Stimulated activated CD4-positive, alpha-beta T cell treated with anti-CD3 and anti-CD28 coated beads, Interleukin-15, amount 100 ng/mL, for 1 hour (primary cell): ENCODE data around the gene ATP1A2.
"Not testable (repeated sequence)": the region's sequence is repeated elsewhere in the genome, so short reads cannot be mapped to it uniquely, and the experiment has no call there.

Experiments
- DNase-seq, 2 donors: peaks; one replicate each; pipeline ENCODE4 v3.0.0-alpha.2; 2020; ENCODE audit warnings: low read depth in 1 of 2, low spot score in 1 of 2

Gene ATP1A2

DNA sequence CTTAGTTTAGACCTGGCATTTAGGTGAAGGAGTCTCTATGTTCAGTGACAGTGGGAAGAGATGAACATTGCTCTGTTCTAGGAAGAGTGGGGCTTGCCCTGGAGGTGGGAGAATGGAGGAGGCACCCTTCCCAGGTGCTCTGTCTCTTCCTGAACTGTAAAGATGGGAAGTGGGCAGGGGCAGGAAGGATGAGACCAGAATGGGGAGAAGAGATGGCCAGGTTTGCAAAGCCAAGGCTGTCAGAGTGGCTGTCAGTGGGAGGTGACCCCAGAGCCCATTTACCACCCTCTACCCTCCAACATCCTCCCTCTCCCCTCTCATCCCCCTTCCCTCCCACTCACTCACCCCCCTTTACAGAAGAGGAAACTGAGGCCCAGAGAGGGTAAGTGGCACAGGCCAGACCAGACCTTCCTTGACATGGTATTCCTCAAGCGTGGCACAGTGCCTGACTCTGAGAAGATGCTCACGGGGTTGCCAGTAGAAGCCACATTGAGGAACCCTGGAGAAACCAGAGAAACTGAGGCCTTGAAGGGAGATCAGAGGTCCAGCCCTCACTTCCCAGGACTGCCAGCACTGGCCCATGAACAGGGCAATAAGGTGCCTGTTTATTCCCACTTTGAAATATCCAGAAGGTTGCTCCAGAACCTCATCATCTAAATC lies 15.7 kb upstream of the ATP1A2 start:
- DNase-seq, result no peak

DNA sequence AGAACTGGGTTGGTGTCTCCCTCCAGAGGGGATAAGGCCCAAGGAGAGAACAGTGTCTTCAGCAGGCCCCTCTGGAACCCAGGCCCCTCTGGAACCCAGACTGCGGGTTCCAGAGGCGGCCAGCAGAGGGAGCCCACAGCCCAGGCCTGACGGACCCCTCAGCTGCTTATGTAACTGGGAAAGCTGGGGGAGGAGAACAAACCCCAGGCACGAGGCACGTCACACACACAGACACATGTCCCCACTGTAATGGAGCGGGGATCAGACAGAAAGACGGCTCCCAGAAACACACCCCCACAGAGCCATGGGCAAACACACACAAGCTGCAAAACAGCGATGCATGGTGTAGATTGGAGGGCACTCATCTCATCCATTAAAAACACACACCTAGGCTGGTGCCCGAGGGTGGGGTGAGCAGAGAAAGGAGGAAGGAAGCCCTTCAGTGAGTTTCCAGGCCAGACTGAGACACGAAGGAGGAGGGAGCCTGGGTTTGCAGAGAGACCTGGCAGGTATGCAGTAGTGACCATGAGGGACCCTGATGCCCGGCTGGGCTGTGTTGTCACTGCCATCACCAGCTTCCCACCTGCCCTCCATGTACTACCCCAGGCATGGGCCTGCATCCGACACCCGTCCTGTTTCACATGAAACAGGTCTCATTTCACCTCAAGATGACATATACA lies 14.4 kb upstream of the ATP1A2 start:
- DNase-seq, result peak; percentile 37 to 58

DNA sequence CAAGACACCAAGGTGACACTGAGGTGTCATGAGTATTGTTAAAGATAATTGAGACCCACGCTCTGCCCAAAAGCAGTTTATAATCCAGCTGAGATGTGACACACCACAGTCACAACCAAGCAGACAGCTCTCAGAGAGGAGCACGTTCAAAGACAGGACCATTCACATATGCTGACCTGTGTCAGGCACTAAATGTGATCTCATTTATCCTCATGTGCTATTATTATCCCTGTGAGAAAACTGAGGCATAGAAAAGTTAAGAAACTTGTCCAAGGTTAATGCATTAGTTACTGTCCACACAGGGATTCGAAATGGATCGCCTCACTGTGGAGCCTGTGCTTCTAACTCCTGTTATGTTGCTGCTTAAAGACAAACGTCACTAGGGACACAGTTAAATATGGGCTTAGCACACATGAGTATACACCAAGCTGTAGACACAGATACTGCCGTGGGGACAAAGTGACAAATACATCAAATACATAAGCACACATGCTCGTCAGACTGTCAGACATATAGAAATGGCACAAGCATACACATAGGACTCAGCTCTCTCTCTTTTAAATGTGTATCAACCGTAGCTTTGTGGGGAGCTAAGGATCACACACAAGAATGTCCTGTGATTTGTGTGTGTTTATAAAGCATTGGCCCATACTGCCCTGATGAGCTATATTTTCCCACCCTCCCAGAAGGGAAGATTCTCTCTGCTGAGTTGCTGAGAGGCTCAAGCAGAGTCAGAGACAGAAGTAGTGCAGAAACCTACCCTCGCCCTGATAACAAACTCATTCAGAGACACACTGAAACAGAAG lies 13.6 kb upstream of the ATP1A2 start:
- no peak for DNase-seq

DNA sequence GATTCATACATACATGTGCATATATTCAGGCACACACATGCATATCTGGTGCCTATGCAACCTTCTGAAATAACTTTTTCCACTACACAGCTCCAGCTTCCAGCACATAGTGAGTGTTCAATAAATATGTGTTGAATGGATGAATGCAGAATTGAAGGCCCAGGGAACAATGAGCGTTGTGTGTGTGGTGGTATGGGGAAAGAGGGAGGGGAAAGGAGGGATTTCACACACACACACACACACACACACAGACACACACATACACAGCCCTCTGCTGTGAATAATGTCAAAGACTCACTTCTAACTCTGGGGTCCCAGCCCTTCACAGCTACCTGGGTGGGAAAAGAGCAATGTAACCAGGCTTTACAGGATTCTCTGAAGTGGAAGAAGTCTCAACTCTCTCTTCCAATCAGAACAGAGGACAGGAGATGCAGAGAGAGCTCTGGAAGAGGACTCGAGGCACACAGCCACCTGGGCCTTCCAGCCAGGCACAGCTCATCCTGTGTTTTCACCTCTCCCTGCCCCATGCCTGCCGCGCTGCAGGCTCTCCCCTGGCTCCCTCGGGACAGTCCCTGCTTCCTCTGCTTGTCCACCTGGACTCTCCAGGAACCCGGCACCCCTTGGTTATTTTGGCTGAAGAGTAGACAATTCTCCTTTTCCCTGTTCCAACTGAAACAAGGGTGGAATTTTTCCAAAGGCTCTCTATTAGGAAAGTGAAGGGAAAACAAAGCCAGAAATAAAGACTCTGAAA lies 11.7 kb upstream of the ATP1A2 start:
- DNase-seq, result no peak

DNA sequence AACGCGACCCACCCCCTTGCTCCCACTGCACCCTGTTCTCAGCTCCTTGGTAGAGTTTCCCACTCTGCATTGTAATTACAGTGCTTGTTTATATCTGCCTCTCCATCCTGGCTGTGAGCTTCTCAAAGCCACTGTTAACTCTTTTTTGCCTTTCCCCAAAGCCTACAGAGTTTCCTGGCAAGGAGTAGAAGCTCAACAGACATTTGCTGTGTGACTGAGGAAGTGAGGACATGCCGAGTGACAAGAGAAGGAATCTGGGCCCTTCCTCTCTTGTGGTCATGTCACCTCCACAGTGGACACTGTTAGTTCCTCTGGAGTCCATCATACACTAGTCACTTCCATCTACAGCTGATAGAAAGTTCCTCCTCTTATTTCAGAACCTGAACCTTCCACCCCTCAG lies 11.1 kb upstream of the ATP1A2 start:
- no peak for DNase-seq

- DNase-seq, result no peak
Measured at GRCh38 chr1:160105155-160105554, 10.4 kb upstream of the ATP1A2 start.

DNA sequence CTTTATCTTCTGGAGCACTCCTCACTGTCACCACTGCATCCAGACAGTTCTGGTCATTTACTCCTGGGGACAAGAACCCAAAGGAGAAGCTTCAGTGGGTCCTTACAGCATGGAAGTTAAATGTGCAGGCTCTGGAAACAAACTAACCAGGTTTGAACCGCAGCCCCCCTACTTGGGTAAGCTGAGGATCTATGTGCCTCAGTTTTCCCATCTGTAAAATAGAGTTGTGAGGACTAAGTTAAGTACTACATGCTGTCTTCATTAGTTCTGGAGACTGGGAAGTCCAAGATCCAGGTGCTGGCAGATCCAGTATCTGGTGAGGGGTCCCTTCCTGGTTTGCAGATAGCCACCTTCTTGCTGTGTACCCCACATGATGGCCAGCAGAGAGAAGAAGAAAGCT lies 8.0 kb upstream of the ATP1A2 start:
- DNase-seq, result no peak

DNA sequence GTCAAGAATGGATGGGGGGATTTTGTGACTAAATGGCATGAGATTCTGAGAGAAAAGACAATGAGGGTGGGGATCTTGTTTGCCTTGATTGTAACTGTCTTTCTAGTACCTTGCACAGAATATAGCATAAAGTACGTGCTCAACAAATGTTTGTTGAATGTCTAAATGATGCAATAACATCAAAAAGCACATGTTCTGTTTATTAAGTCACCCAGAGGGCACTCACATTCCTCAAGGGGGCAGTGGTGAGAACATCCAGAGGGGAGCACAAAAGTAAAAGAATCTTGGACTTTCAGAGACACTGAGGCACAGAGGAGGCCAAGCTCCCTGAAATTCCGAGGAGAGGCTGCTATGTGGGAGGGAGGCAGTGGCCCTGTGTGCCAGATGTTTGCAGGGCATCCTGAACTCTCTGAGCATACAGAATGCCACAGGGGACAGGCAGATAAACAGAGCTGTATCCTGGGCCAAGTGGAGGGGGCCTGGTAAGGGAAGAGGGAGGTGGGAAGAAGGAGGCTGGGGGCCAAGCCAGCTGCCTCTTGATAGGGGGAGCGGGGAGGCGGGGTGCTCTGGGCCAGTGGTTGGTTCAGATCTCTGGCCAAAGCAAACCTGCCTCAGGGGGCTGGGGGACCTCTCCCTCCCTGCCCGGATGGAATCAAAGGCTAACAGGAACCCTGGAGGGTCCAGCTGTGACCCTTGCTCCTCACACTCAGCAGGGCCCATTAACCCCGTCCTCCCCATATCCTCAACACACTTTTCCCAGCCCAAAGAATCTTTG lies 6.5 kb upstream of the ATP1A2 start:
- DNase-seq, result no peak

- no peak for DNase-seq
Measured at GRCh38 chr1:160109686-160110085, 5.9 kb upstream of the ATP1A2 start.

GRCh38 chr1:160111462-160111861 lies 4.1 kb upstream of the ATP1A2 start:
- DNase-seq, result not testable (repeated sequence)

- no peak for DNase-seq
Measured at GRCh38 chr1:160112357-160112756, 3.2 kb upstream of the ATP1A2 start.

DNA sequence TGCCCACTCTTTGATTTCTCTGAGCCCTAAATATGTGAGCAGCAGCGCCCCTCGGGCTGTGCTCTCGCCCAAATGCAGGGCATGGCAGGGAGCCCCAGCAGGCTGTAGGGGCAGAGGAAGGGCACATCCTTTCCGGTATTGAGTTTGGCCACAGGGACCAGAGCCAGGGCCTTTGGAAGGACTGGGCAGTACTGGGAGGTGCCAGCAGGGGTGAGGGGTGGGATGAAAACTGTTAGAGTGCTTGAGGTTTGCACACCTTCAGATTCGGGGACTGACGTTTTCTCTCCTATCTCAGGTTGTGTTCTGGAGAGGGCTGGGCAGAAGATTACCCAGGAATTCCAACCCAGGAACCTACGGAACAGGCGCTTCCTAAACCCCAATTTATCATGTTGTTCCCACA lies 2.2 kb upstream of the ATP1A2 start:
- no peak for DNase-seq

GRCh38 chr1:160114085-160114484 lies 1.5 kb upstream of the ATP1A2 start:
- no peak for DNase-seq

- DNase-seq, result no peak
Measured at GRCh38 chr1:160116283-160117147, 956 bp downstream of the ATP1A2 start.

- DNase-seq, result no peak
Measured at GRCh38 chr1:160117300-160117699, 1.7 kb downstream of the ATP1A2 start.

DNA sequence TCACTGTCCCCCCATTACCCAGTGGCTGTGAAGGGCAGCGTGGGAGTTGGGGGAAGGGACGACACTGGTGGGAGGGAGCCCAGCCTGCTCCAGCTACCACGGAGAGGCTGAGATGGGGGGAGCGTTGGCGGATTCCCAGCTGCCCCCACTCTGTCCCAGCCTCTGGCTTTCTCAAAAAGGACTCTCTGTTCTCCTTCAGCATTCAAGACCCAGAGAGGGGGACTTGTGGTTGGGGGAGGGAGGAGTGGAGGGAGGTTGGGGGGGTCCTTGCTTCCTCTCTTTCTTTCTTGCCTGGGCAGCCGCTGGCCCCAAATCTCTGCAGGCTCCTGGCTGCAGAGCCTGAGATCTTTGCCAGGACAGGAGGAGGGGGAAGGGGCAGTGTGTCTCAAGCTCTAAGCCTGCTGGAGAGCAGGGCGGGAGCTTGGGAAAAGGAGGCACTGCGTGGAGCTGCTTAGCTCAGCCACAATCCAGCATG lies 2.2 kb downstream of the ATP1A2 start:
- no peak for DNase-seq

DNA sequence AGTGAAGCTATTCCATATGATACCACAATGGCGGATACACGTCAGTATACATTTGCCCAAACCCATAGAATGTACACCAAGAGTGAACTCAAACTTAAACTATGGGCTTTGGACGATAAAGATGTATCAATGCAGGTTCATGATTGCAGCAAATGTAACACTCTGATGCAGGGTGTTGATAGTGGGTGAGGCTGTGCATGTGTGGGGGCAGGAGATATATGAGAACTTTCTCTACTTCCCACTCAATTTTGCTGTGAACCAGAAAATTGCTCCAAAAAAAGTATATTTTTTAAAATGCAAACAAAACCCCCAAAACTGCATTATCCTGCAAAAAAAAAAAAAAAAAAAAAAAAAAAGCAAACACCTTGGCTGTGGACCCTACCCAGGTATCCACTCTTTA lies 3.4 kb downstream of the ATP1A2 start:
- DNase-seq, result no peak

GRCh38 chr1:160120797-160121196 lies 5.2 kb downstream of the ATP1A2 start:
- DNase-seq, result no peak

DNA sequence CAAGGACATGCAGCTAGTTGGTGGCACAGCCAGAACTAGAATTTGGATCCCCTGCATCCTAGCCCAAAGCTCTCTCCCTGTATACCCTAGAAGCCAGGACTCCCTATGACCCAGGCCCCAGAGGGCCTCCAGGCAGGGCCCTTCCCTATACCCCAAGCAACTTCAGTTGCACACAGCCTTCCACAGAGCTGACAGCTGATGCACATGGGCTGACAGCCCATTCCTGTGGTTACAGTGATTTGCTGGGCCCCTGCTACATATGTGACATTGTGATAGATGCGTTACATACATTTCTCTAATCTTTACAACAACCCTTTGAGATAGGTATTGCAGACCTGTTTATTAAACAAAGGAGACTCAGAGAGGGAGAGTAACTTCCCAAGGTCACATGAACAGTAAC lies 5.8 kb downstream of the ATP1A2 start:
- DNase-seq, result no peak
